HEK293T (cell line): Measurements from ENCODE around the gene ZFPM1.

ENCODE experiments used
- CTCF ChIA-PET: fragments of 350-600 bp; formaldehyde crosslinking; extraction: SDS; loops from one replicate; lab custom pipeline; 2021; ENCODE audit warnings: antibody characterized with exemption, inconsistent platforms; lab: Yijun Ruan, JAX
- POLR2A ChIA-PET: fragments of 350-600 bp; formaldehyde crosslinking; extraction: SDS; loops from one replicate; lab custom pipeline; 2020; ENCODE audit warnings: antibody characterized with exemption, inconsistent platforms; lab: Yijun Ruan, JAX
- DNase-seq: peaks from one replicate; pipeline ENCODE4 v3.0.0; 2012; ENCODE audit warnings: mixed read lengths; ENCODE audit errors: extremely low spot score
- ARNT ChIP-seq: fragments of 450-650 bp; IDR thresholded peaks from 2 replicates; pipeline ENCODE4 v1.6.1; 2017; ENCODE audit warnings: mild to moderate bottlenecking
- BHLHE40 ChIP-seq: fragments of 450-650 bp; IDR thresholded peaks from 2 replicates; pipeline ENCODE4 v1.6.1; 2016; ENCODE audit warnings: mild to moderate bottlenecking, moderate library complexity, borderline replicate concordance
- CTBP1 ChIP-seq: fragments of 450-650 bp; IDR thresholded peaks from 2 replicates; pipeline ENCODE4 v1.6.1; 2016; ENCODE audit warnings: borderline replicate concordance
- ELF4 ChIP-seq: fragments of 450-650 bp; IDR thresholded peaks from 2 replicates; pipeline ENCODE4 v1.6.1; 2017; ENCODE audit warnings: antibody characterized with exemption
- FOXA1 ChIP-seq: fragments of 450-650 bp; IDR thresholded peaks from 2 replicates; pipeline ENCODE4 v1.6.1; 2016; ENCODE audit warnings: mild to moderate bottlenecking
- FOXK2 ChIP-seq: fragments of 450-650 bp; IDR thresholded peaks from 2 replicates; pipeline ENCODE4 v1.6.1; 2016; ENCODE audit warnings: mild to moderate bottlenecking
- FOXM1 ChIP-seq: fragments of 450-650 bp; IDR thresholded peaks from 2 replicates; pipeline ENCODE4 v1.6.1; 2017; ENCODE audit warnings: mild to moderate bottlenecking, borderline replicate concordance
- HDGF ChIP-seq: fragments of 450-650 bp; IDR thresholded peaks from 2 replicates; pipeline ENCODE4 v1.6.1; 2017; ENCODE audit warnings: antibody characterized with exemption, borderline replicate concordance
- L3MBTL2 ChIP-seq: fragments of 450-650 bp; conservative IDR thresholded peaks from 2 replicates; pipeline ENCODE4 v1.6.1; 2016; ENCODE audit warnings: mild to moderate bottlenecking
- LEF1 ChIP-seq: fragments of 450-650 bp; IDR thresholded peaks from 2 replicates; pipeline ENCODE4 v1.6.1; 2017; ENCODE audit warnings: mild to moderate bottlenecking, borderline replicate concordance
- NFRKB ChIP-seq: fragments of 450-650 bp; IDR thresholded peaks from 2 replicates; pipeline ENCODE4 v1.6.1; 2016; ENCODE audit warnings: mild to moderate bottlenecking, moderate library complexity
- PKNOX1 ChIP-seq: fragments of 450-650 bp; IDR thresholded peaks from 2 replicates; pipeline ENCODE4 v1.6.1; 2016
- SP1 ChIP-seq: fragments of 450-650 bp; IDR thresholded peaks from 2 replicates; pipeline ENCODE4 v1.6.1; 2017
- SUZ12 ChIP-seq: fragments of 450-650 bp; IDR thresholded peaks from 2 replicates; pipeline ENCODE4 v1.6.1; 2016; ENCODE audit warnings: mild to moderate bottlenecking
- TARDBP ChIP-seq: fragments of 450-650 bp; IDR thresholded peaks from 2 replicates; pipeline ENCODE4 v1.6.1; 2016
- ZNF384 ChIP-seq: fragments of 450-650 bp; IDR thresholded peaks from 2 replicates; pipeline ENCODE4 v1.6.1; 2016

ZFPM1 gene

GRCh38 chr16:88435437-88436355, 17.4 kb upstream of the ZFPM1 start:
- ChIA-PET CTCF (interaction anchor here (0.7 to 1.1 kb wide), 2 partner anchors 92 to 123 kb away, joined by 4 to 7 read pairs; no protein-coding TSS in a partner anchor), POLR2A (interaction anchor here (1.3 kb wide), 1 partner anchor 134 kb away, joined by 3 read pairs; the partner anchor contains the start of gene ZC3H18)
- no peak for DNase-seq
- TF ChIP-seq FOXM1 (no peak), CTBP1 (no peak), L3MBTL2 (no peak), FOXK2 (no peak), ELF4 (no peak), PKNOX1 (no peak)

GRCh38 chr16:88436796-88437195, 16.3 kb upstream of the ZFPM1 start:
- TF ChIP-seq SUZ12: no peak
- no peak for TF ChIP-seq FOXA1
- TF ChIP-seq L3MBTL2: no peak
- no peak for TF ChIP-seq PKNOX1
- no peak for TF ChIP-seq BHLHE40
- no peak for TF ChIP-seq NFRKB
- no peak for TF ChIP-seq HDGF
- TF ChIP-seq TARDBP: no peak
- no peak for DNase-seq
- POLR2A ChIA-PET: interaction anchor here (1.3 kb wide), 1 partner anchor 133 kb away, joined by 3 read pairs; the partner anchor contains the start of gene ZC3H18
- CTCF ChIA-PET: interaction anchor here (0.7 to 1.1 kb wide), 2 partner anchors 91 to 122 kb away, joined by 4 to 7 read pairs; no protein-coding TSS in a partner anchor

GRCh38 chr16:88437367-88437964, 15.6 kb upstream of the ZFPM1 start:
- POLR2A ChIA-PET: no interaction called here
- no peak for TF ChIP-seq FOXM1
- TF ChIP-seq HDGF: no peak
- no peak for TF ChIP-seq BHLHE40
- TF ChIP-seq SUZ12: no peak
- no peak for TF ChIP-seq ZNF384
- TF ChIP-seq FOXA1: no peak
- TF ChIP-seq ARNT: no peak
- no peak for TF ChIP-seq ELF4
- TF ChIP-seq L3MBTL2: no peak
- no peak for TF ChIP-seq SP1
- DNase-seq: peak; percentile 84
- CTCF ChIA-PET: interaction anchor here (0.6 to 1.4 kb wide), 4 partner anchors 10 to 148 kb away, joined by 3 to 6 read pairs (median 3); no protein-coding TSS in a partner anchor

GRCh38 chr16:88438084-88438870, 14.8 kb upstream of the ZFPM1 start:
- POLR2A ChIA-PET: interaction anchor here (1.1 kb wide), 1 partner anchor 132 kb away, joined by 4 read pairs; the partner anchor contains the start of gene ZC3H18
- CTCF ChIA-PET: interaction anchor here (0.6 to 1.4 kb wide), 4 partner anchors 10 to 148 kb away, joined by 3 to 6 read pairs (median 3); no protein-coding TSS in a partner anchor
- no peak for TF ChIP-seq FOXK2
- no peak for TF ChIP-seq LEF1
- no peak for TF ChIP-seq SUZ12
- no peak for TF ChIP-seq ELF4
- DNase-seq: no peak

DNA sequence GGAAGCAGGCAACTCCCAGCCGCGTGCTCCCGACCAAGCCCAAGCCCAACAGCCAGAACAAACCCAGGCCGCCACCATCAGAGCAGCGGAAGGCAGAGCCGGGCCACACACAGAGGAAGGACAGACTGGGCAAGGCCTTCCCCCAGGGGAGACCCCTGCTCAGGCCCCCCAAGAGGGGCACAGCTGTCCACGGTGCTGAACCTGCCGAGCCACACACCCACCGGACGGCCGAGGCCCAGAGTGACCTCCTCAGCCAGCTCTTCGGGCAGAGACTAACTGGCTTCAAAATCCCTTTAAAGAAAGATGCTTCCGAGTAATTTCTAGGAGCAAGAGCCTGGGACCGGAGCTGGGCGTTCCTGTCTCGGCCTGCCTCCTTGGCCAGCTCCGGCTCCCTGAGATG, 14.1 kb upstream of the ZFPM1 start:
- DNase-seq: no peak
- POLR2A ChIA-PET: interaction anchor here (1.1 kb wide), 1 partner anchor 131 kb away, joined by 4 read pairs; the partner anchor contains the start of gene ZC3H18
- CTCF ChIA-PET: no interaction called here
- no peak for TF ChIP-seq SUZ12
- no peak for TF ChIP-seq ZNF384
- TF ChIP-seq L3MBTL2: no peak
- no peak for TF ChIP-seq ARNT
- no peak for TF ChIP-seq LEF1
- no peak for TF ChIP-seq HDGF
- no peak for TF ChIP-seq PKNOX1
- no peak for TF ChIP-seq TARDBP
- no peak for TF ChIP-seq FOXA1
- TF ChIP-seq FOXK2: no peak
- no peak for TF ChIP-seq CTBP1
